HepG2 (cell line): ENCODE data around the gene CAPN10. TPM values are rescaled to one million over a fixed set of nuclear protein-coding genes. Genes with fewer than 3 reads are reported as not detected.

Source experiments
- ATAC-seq: fragments of 200-7000 bp; cut with Tn5 transposase; 3 replicates; pipeline ENCODE4 v1.9.1; 2020; ENCODE audit warnings: mild to moderate bottlenecking, moderate library complexity
- BruUV-seq: library from RNA; stranded (reverse); fragments of 400-500 nt; replicated peaks from 2 replicates; lab custom pipeline; 2021; lab: Mats Ljungman, UMichigan
- CTCF ChIA-PET: fragments of 300-600 bp; formaldehyde crosslinking; extraction: SDS; loops from one replicate; lab custom pipeline; 2021; ENCODE audit warnings: low total read pairs, inconsistent platforms, low intra/inter-chr PET ratio; lab: Yijun Ruan, JAX
- POLR2A ChIA-PET: fragments of 350-600 bp; sonication (Branson Sonifier 250); formaldehyde crosslinking; loops from one replicate; lab custom pipeline; 2020; ENCODE audit warnings: antibody characterized with exemption, inconsistent platforms; lab: Yijun Ruan, JAX
- DNase-seq: peaks from one replicate; pipeline ENCODE4 v3.0.0-alpha.2; 2015; ENCODE audit warnings: low spot score
- FAIRE-seq: peaks from 3 replicates; lab custom pipeline; 2011; peaks lifted over from hg19 to GRCh38; lab: Jason Lieb, UNC
- H2AFZ ChIP-seq: one replicate; pipeline ENCODE4 v1.6.1; 2011; ENCODE audit warnings: low read length, inconsistent platforms
- H3K27ac ChIP-seq: fragments of 300-600 bp; 3 replicates; pipeline ENCODE4 v1.8.0; 2011; ENCODE audit warnings: mixed run types, mild to moderate bottlenecking, mixed read lengths, low read length, inconsistent platforms; ENCODE audit not compliant: insufficient read depth; ENCODE audit errors: extremely low read length
- H3K27me3 ChIP-seq, 2 experiments: fragments of 200-600 bp in 1 of 2; 2 replicates in 1 of 2; 3 replicates in 1 of 2; pipeline versions ENCODE4 v1.6.0 to v1.8.0; 2011; ENCODE audit warnings: low read length in 2 of 2, mild to moderate bottlenecking in 2 of 2, moderate library complexity in 2 of 2, inconsistent platforms in 1 of 2; ENCODE audit not compliant: insufficient read depth in 2 of 2, control insufficient read depth in 1 of 2
- H3K36me3 ChIP-seq, 2 experiments: fragments of 200-600 bp in 1 of 2; replicated peaks in 1 of 2; 2 replicates in 1 of 2; 3 replicates in 1 of 2; pipeline versions ENCODE4 v1.5.1 to v1.8.0; 2011; ENCODE audit warnings: low read length in 2 of 2, inconsistent platforms in 1 of 2; ENCODE audit not compliant: insufficient read depth in 2 of 2, control insufficient read depth in 1 of 2
- H3K4me1 ChIP-seq: 2 replicates; pipeline ENCODE4 v1.5.1; 2012; ENCODE audit warnings: low read length, inconsistent platforms; ENCODE audit not compliant: insufficient read depth
- H3K4me2 ChIP-seq: 2 replicates; pipeline ENCODE4 v1.6.0; 2011; ENCODE audit warnings: low read depth, low read length, inconsistent platforms
- H3K4me3 ChIP-seq, 3 experiments: fragments of 200-600 bp in 1 of 3; sonication (generic), shearing (Covaris generic) in 1 of 3; replicated peaks in 1 of 3; 2 replicates each; pipeline ENCODE4 v1.5.1; 2011 to 2016; ENCODE audit warnings: low read length in 3 of 3, inconsistent platforms in 2 of 3, low read depth in 2 of 3, mild to moderate bottlenecking in 2 of 3, control low read depth in 1 of 3, mixed read lengths in 1 of 3; ENCODE audit not compliant: insufficient read depth in 1 of 3
- H3K79me2 ChIP-seq: one replicate; pipeline ENCODE4 v1.6.1; 2011; ENCODE audit warnings: low read length, inconsistent platforms; ENCODE audit not compliant: insufficient read depth
- H3K9ac ChIP-seq: 2 replicates; pipeline ENCODE4 v1.6.0; 2011; ENCODE audit warnings: mild to moderate bottlenecking, low read depth, low read length, inconsistent platforms; ENCODE audit not compliant: insufficient read depth
- H3K9me3 ChIP-seq: 2 replicates; pipeline ENCODE4 v1.5.1; 2012; ENCODE audit warnings: mild to moderate bottlenecking, low read length
- H4K20me1 ChIP-seq: 2 replicates; pipeline ENCODE4 v1.6.0; 2011; ENCODE audit warnings: inconsistent platforms, mild to moderate bottlenecking, low read length, moderate library complexity; ENCODE audit not compliant: insufficient read depth
- MIER2 ChIP-seq: IDR thresholded peaks from 2 replicates; pipeline ENCODE4 v1.6.1; 2016; ENCODE audit warnings: missing biosample characterization, missing genetic modification reagents
- PRMT3 ChIP-seq: sonication (generic); formaldehyde crosslinking; IDR thresholded peaks from 2 replicates; pipeline ENCODE4 v1.8.1; 2022; ENCODE audit warnings: low read depth, mild to moderate bottlenecking, moderate library complexity, missing genetic modification reagents, borderline replicate concordance
- SOX6 ChIP-seq, 2 experiments: fragments of 450-650 bp in 1 of 2; sonication (generic) in 1 of 2; formaldehyde crosslinking in 1 of 2; IDR thresholded peaks; 2 replicates each; pipeline versions ENCODE4 v1.4.0 to v1.6.1; 2017 to 2020; ENCODE audit warnings: antibody characterized with exemption in 1 of 2, mild to moderate bottlenecking in 1 of 2, missing genetic modification reagents in 1 of 2
- TCF7L2 ChIP-seq: IDR thresholded peaks from 2 replicates; pipeline ENCODE4 v1.6.1; 2011; ENCODE audit warnings: mild to moderate bottlenecking, low read depth, low read length, moderate library complexity
- ZBTB8A ChIP-seq: sonication (generic); formaldehyde crosslinking; IDR thresholded peaks from 2 replicates; pipeline ENCODE4 v1.4.0; 2020; ENCODE audit warnings: mild to moderate bottlenecking, low read depth, missing genetic modification reagents, borderline replicate concordance
- ZFY ChIP-seq: sonication (generic); formaldehyde crosslinking; IDR thresholded peaks from 2 replicates; pipeline ENCODE4 v1.4.0; 2020; ENCODE audit warnings: missing genetic modification reagents
- ZNF253 ChIP-seq: sonication (generic); formaldehyde crosslinking; IDR thresholded peaks from 2 replicates; pipeline ENCODE4 v1.8.0; 2022; ENCODE audit warnings: mild to moderate bottlenecking, missing genetic modification reagents, borderline replicate concordance
- ZNF350 ChIP-seq: sonication (generic); formaldehyde crosslinking; IDR thresholded peaks from 2 replicates; pipeline ENCODE4 v1.4.0; 2020; ENCODE audit warnings: mild to moderate bottlenecking, low read depth, missing genetic modification reagents, borderline replicate concordance
- ZNF383 ChIP-seq: sonication (generic); formaldehyde crosslinking; IDR thresholded peaks from 2 replicates; pipeline ENCODE4 v1.4.0; 2020; ENCODE audit warnings: missing genetic modification reagents, mild to moderate bottlenecking, borderline replicate concordance
- ZNF431 ChIP-seq: sonication (generic); formaldehyde crosslinking; IDR thresholded peaks from 2 replicates; pipeline ENCODE4 v1.9.0; 2022; ENCODE audit warnings: missing genetic modification reagents, low read depth, mild to moderate bottlenecking, borderline replicate concordance
- ZNF501 ChIP-seq: sonication (generic); formaldehyde crosslinking; IDR thresholded peaks from 2 replicates; pipeline ENCODE4 v1.5.1; 2020; ENCODE audit warnings: mild to moderate bottlenecking, moderate library complexity, missing genetic modification reagents
- ZNF879 ChIP-seq: sonication (generic); formaldehyde crosslinking; IDR thresholded peaks from 2 replicates; pipeline ENCODE4 v1.8.1; 2023; ENCODE audit warnings: missing genetic modification reagents
- WGBS: methylation state at CpG from one replicate; pipeline ENCODE4 v1.1.6; 2017; ENCODE audit warnings: low lambda C conversion rate; 5-methylcytosine and 5-hydroxymethylcytosine counted together
- in situ Hi-C: cut with HindIII; loops from 2 replicates; pipeline ENCODE4 v1.10.0; 2017; ENCODE audit warnings: low pct_unique_long_range_greater_than_20kb; ENCODE audit not compliant: extremely low pct_ligation_motif_present
- intact Hi-C: fragments of 100-400 bp; cut with micrococcal nuclease; formaldehyde crosslinking; loops from one replicate; pipeline ENCODE4 v1.10.0; 2022; ENCODE audit not compliant: unreplicated experiment
- polyA plus RNA-seq, 8 experiments: library from polyadenylated mRNA; depleted of rRNA in 3 of 8; stranded (reverse) in 7 of 8; unstranded in 1 of 8; fragments of >200 nt; fragmentation: Illumina TruSeq in 4 of 8; extraction: Trizol in 4 of 8; gene quantifications; 2 replicates each; pipeline versions ENCODE4 v1.2.1 to v1.2.3, GENCODE V29; 2011 to 2016; ENCODE audit warnings: low read depth in 4 of 8, missing spikeins in 1 of 8, mixed read lengths in 1 of 8; ENCODE audit not compliant: insufficient read depth in 1 of 8
- total RNA-seq, 5 experiments: library from RNA; depleted of rRNA; stranded (reverse); fragments of >200 nt; fragmentation: Illumina TruSeq; extraction: Trizol; gene quantifications; 2 replicates each; pipeline ENCODE4 v1.2.3, GENCODE V29; 2016; ENCODE audit warnings: low read depth in 1 of 5
- TF ChIP-seq, protein P1 (sequence below): sonication (generic); formaldehyde crosslinking; IDR thresholded peaks from 2 replicates; pipeline ENCODE4 v1.8.1; 2022; ENCODE audit warnings: mild to moderate bottlenecking, missing genetic modification reagents
- TF ChIP-seq, protein P2 (sequence below): sonication (generic); formaldehyde crosslinking; IDR thresholded peaks from 2 replicates; pipeline ENCODE4 v1.8.0; 2022; ENCODE audit warnings: low read depth, missing genetic modification reagents
- TF ChIP-seq, protein P3 (sequence below): sonication (generic); formaldehyde crosslinking; IDR thresholded peaks from 2 replicates; pipeline ENCODE4 v1.4.0; 2020; ENCODE audit warnings: low read depth, missing genetic modification reagents

The CAPN10 gene
- total and polyA plus RNA-seq, 2 of the 13 experiments (the other 11 are each of a cell fraction or from before 2014, with no cell fraction given), result 27.6 to 32.4 TPM

GRCh38 chr2:240556553-240557100, 29.9 kb upstream of the CAPN10 start (continued):
- TF ChIP-seq ZNF383 (no peak), ZBTB8A (CRISPR knock-in tag) (no peak), ZNF253 (no peak), TCF7L2 (no peak), SOX6 (IDR thresholded peaks at IDR 0.05) (no peak), SOX6 (CRISPR knock-in tag; IDR thresholded peaks at IDR 0.05) (no peak), ZNF879 (no peak)
- TF ChIP-seq, protein P1, sequence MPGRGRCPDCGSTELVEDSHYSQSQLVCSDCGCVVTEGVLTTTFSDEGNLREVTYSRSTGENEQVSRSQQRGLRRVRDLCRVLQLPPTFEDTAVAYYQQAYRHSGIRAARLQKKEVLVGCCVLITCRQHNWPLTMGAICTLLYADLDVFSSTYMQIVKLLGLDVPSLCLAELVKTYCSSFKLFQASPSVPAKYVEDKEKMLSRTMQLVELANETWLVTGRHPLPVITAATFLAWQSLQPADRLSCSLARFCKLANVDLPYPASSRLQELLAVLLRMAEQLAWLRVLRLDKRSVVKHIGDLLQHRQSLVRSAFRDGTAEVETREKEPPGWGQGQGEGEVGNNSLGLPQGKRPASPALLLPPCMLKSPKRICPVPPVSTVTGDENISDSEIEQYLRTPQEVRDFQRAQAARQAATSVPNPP, result no peak
- TF ChIP-seq, protein P2, sequence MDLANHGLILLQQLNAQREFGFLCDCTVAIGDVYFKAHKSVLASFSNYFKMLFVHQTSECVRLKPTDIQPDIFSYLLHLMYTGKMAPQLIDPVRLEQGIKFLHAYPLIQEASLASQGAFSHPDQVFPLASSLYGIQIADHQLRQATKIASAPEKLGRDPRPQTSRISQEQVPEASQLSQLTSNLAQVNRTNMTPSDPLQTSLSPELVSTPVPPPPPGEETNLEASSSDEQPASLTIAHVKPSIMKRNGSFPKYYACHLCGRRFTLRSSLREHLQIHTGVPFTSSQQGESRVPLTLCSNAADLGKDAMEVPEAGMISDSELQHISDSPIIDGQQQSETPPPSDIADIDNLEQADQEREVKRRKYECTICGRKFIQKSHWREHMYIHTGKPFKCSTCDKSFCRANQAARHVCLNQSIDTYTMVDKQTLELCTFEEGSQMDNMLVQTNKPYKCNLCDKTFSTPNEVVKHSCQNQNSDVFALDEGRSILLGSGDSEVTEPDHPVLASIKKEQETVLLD (CRISPR knock-in tag), result no peak

DNA sequence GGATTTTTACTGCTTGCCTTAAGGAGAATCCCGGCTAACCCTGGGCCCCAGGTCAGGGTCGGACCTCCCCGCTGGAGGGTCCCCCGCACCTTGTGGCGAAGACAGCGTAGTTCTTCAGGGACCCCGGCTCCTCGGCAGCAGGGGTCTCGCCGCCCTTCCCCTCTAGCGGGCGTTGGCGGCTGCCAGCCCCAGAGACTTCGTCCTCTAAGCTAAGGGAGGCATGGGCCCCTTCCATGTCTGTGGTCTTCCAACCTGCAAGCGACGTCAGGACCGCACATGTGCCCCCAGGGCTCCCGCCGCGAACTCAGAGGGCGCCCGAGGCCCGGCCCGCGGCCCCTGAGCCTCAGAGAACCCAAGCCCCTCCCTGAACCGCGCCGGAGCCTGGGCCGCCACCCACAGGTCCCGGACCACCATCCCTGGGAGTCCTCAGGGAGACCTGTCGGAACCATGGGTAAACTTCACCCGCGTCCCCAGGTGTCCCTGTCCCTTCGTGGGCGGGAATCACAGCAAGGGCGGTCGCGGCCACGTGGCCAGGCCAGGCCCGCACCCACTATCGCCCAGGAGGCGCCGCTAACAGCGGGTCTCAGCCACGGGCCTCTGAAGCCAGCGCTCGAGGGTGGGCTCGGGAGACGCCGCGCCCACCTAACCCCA, 29.3 kb upstream of the CAPN10 start:
- peak overlapping the region; percentile 29 for H3K27ac ChIP-seq
- H2AFZ ChIP-seq, result no peak overlapping the region
- H3K27me3 ChIP-seq, result no peaks in the 10 kb centered on the region
- WGBS, result 99% methylated on average over 41 of the region's 51 CpGs
- BruUV-seq, result no TSS peak
- in situ Hi-C loops (loop anchor here (25.0 kb wide), 1 partner anchor 655 kb away; no protein-coding TSS in a partner anchor), intact Hi-C loops (no loop called here)
- no peaks in the 10 kb centered on the region for H3K9me3 ChIP-seq
- H3K4me1 ChIP-seq, result peaks cover 42% of the 10 kb centered on the region
- ChIA-PET POLR2A (interaction anchor here (1.0 to 2.7 kb wide), 3 partner anchors 9 to 29 kb away, joined by 3 to 12 read pairs (median 5); partner anchors contain the start of gene CAPN10), CTCF (no interaction called here)
- no peak overlapping the region for H3K4me3 ChIP-seq
- H3K79me2 ChIP-seq, result peaks cover 30% of the 10 kb centered on the region
- no peaks in the 10 kb centered on the region for H4K20me1 ChIP-seq
- FAIRE-seq (no peak), ATAC-seq (no peak), DNase-seq (no peak)
- no peak overlapping the region for H3K4me2 ChIP-seq
- no peak overlapping the region for H3K9ac ChIP-seq
- H3K36me3 ChIP-seq, result peaks cover 15 to 28% of the 10 kb centered on the region in 2 experiments
- TF ChIP-seq ZNF350 (CRISPR knock-in tag) (no peak), ZFY (CRISPR knock-in tag) (no peak), MIER2 (CRISPR knock-in tag) (no peak), ZNF431 (CRISPR knock-in tag) (no peak), ZNF501 (CRISPR knock-in tag) (0 out of 2 replicates have a peak, but pooled peaks have one; percentile 28), PRMT3 (no peak)
- TF ChIP-seq, protein P3, sequence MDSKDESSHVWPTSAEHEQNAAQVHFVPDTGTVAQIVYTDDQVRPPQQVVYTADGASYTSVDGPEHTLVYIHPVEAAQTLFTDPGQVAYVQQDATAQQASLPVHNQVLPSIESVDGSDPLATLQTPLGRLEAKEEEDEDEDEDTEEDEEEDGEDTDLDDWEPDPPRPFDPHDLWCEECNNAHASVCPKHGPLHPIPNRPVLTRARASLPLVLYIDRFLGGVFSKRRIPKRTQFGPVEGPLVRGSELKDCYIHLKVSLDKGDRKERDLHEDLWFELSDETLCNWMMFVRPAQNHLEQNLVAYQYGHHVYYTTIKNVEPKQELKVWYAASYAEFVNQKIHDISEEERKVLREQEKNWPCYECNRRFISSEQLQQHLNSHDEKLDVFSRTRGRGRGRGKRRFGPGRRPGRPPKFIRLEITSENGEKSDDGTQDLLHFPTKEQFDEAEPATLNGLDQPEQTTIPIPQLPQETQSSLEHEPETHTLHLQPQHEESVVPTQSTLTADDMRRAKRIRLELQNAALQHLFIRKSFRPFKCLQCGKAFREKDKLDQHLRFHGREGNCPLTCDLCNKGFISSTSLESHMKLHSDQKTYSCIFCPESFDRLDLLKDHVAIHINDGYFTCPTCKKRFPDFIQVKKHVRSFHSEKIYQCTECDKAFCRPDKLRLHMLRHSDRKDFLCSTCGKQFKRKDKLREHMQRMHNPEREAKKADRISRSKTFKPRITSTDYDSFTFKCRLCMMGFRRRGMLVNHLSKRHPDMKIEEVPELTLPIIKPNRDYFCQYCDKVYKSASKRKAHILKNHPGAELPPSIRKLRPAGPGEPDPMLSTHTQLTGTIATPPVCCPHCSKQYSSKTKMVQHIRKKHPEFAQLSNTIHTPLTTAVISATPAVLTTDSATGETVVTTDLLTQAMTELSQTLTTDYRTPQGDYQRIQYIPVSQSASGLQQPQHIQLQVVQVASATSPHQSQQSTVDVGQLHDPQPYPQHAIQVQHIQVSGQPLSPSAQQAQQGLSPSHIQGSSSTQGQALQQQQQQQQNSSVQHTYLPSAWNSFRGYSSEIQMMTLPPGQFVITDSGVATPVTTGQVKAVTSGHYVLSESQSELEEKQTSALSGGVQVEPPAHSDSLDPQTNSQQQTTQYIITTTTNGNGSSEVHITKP (CRISPR knock-in tag), result no peak
